ENCODE results near the gene DSE.

- TF ChIP-seq CTCF (IDR thresholded peaks at IDR 0.05) = no peak
- no peak for TF ChIP-seq POLR2A (IDR thresholded peaks at IDR 0.05)
Observed at GRCh38 chr6:116373300-116373699, 2.6 kb downstream of the DSE start.
